Measurements from ENCODE around the gene SPATA17. TPM values are rescaled to one million over a fixed set of nuclear protein-coding genes. Genes with fewer than 3 reads are reported as not detected.

SPATA17 gene
- total RNA-seq, 1 experiment from 2014 or later = 3.0 TPM

DNA sequence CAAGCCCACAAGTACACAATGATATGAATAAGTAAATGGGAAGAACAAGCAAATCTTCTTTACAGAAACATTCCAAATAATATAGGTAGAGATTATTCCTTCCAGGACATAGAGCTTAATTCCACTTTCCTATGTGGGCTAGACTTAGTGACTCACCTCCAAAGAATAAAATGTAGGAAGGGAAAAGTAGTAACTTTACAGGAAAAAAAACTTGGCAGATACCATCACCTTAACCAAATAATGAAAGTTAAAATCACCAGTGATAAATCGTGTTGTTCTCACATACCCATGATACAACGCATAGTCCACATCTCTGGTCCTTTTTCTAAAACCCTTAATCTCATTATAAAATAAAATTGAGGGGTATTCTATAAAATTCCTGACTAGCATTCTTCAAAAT, 260.8 kb downstream of the SPATA17 start:
- H3K27ac Mint-ChIP-seq (ENCODE audit: unreplicated experiment) = no peak overlapping the region
- TF ChIP-seq, protein P1, sequence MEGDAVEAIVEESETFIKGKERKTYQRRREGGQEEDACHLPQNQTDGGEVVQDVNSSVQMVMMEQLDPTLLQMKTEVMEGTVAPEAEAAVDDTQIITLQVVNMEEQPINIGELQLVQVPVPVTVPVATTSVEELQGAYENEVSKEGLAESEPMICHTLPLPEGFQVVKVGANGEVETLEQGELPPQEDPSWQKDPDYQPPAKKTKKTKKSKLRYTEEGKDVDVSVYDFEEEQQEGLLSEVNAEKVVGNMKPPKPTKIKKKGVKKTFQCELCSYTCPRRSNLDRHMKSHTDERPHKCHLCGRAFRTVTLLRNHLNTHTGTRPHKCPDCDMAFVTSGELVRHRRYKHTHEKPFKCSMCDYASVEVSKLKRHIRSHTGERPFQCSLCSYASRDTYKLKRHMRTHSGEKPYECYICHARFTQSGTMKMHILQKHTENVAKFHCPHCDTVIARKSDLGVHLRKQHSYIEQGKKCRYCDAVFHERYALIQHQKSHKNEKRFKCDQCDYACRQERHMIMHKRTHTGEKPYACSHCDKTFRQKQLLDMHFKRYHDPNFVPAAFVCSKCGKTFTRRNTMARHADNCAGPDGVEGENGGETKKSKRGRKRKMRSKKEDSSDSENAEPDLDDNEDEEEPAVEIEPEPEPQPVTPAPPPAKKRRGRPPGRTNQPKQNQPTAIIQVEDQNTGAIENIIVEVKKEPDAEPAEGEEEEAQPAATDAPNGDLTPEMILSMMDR (IDR thresholded peaks at IDR 0.05; ENCODE audit: unreplicated experiment) = no peak
- H3K4me3 Mint-ChIP-seq (ENCODE audit: low read depth, unreplicated experiment) = no peak overlapping the region
- CTCF ChIA-PET = no interaction called here
- no peaks in the 10 kb centered on the region for H3K4me1 Mint-ChIP-seq (ENCODE audit: low read depth, unreplicated experiment)
- DNase-seq = no peak
- no peaks in the 10 kb centered on the region for H3K27me3 Mint-ChIP-seq (ENCODE audit: unreplicated experiment)
- H3K36me3 Mint-ChIP-seq (ENCODE audit: insufficient read depth, unreplicated experiment) = no peaks in the 10 kb centered on the region
- H3K9me3 Mint-ChIP-seq (ENCODE audit: low read depth, unreplicated experiment) = peaks cover 5% of the 10 kb centered on the region
- no TSS peak for BruUV-seq (replicated peaks)
- intact Hi-C loops (cut with micrococcal nuclease; ENCODE audit: unreplicated experiment) = loop anchor here (1.0 kb wide), 1 partner anchor 37 kb away; no protein-coding TSS in a partner anchor

DNA sequence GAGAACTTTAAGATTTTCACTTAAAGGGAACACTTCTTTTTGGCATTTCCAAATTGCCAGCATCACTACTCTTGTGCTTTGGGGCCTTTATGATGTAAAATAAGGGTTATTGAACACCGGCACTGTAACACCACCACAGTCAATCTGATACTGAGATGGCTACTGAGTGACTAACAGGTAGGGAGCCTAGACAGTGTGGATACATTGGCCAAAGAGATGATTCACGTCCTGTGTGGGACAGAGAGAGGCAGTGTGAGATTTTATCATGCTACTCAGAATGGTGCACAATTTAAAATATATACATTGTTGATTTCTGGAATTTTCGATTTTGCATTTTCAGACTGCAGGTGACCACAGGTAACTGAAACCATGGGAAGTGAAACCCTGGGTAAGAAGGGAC, 261.6 kb downstream of the SPATA17 start:
- CTCF ChIA-PET = no interaction called here
- intact Hi-C loops (cut with micrococcal nuclease; ENCODE audit: unreplicated experiment) = no loop called here
- H3K4me1 Mint-ChIP-seq (ENCODE audit: low read depth, unreplicated experiment) = no peaks in the 10 kb centered on the region
- DNase-seq = no peak
- H3K4me3 Mint-ChIP-seq (ENCODE audit: low read depth, unreplicated experiment) = no peak overlapping the region
- H3K36me3 Mint-ChIP-seq (ENCODE audit: insufficient read depth, unreplicated experiment) = no peaks in the 10 kb centered on the region
- no peaks in the 10 kb centered on the region for H3K27me3 Mint-ChIP-seq (ENCODE audit: unreplicated experiment)
- peaks cover 5% of the 10 kb centered on the region for H3K9me3 Mint-ChIP-seq (ENCODE audit: low read depth, unreplicated experiment)
- no TSS peak for BruUV-seq (replicated peaks)
- no peak overlapping the region for H3K27ac Mint-ChIP-seq (ENCODE audit: unreplicated experiment)
- TF ChIP-seq, protein P1 (IDR thresholded peaks at IDR 0.05; ENCODE audit: unreplicated experiment) = no peak

DNA sequence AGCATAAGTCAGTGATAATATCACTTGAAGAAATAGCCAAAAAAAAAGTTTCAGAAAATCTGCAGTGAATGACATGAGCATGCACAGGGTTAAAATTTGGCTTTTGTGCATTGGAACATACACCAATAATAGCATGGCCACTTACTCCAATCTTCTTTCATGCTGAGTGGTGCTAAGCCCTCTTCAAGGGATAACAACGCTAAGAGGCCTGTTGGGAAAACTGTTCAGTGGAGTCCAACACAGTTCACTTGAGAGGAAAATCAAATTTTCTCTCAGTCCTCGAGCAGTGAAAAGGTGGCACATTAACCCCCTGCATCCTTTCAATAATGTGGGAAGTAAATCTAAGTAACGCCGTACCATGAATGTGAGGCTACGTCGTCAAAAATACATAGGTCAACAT, 264.7 kb downstream of the SPATA17 start:
- CTCF ChIA-PET = no interaction called here
- no peaks in the 10 kb centered on the region for H3K27me3 Mint-ChIP-seq (ENCODE audit: unreplicated experiment)
- no peaks in the 10 kb centered on the region for H3K36me3 Mint-ChIP-seq (ENCODE audit: insufficient read depth, unreplicated experiment)
- no peak overlapping the region for H3K4me3 Mint-ChIP-seq (ENCODE audit: low read depth, unreplicated experiment)
- H3K4me1 Mint-ChIP-seq (ENCODE audit: low read depth, unreplicated experiment) = no peaks in the 10 kb centered on the region
- intact Hi-C loops (cut with micrococcal nuclease; ENCODE audit: unreplicated experiment) = no loop called here
- H3K27ac Mint-ChIP-seq (ENCODE audit: unreplicated experiment) = no peak overlapping the region
- H3K9me3 Mint-ChIP-seq (ENCODE audit: low read depth, unreplicated experiment) = peaks cover 1% of the 10 kb centered on the region
- no peak for DNase-seq
- TF ChIP-seq, protein P1 (IDR thresholded peaks at IDR 0.05; ENCODE audit: unreplicated experiment) = no peak
- BruUV-seq (replicated peaks) = no TSS peak

DNA sequence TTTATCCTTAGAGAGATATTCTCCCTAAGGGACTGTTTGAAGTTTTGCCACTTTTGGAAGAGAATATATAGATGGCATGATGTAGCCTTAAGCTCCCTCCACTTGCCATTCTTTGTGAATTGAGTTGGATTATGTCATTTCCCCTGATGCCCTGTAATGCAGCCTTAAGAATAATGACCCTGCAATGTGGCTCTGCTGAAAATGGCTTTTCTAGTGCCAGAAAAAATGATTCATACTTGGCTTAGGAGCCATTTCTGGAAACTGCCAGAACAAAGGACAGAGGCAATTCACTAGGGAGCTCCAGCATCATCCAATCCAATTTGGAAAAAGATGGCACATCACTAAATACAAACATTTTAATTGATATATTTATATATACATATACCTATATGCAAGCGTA, 265.3 kb downstream of the SPATA17 start:
- H3K4me1 Mint-ChIP-seq (ENCODE audit: low read depth, unreplicated experiment) = no peaks in the 10 kb centered on the region
- no peaks in the 10 kb centered on the region for H3K27me3 Mint-ChIP-seq (ENCODE audit: unreplicated experiment)
- H3K4me3 Mint-ChIP-seq (ENCODE audit: low read depth, unreplicated experiment) = no peak overlapping the region
- no peaks in the 10 kb centered on the region for H3K9me3 Mint-ChIP-seq (ENCODE audit: low read depth, unreplicated experiment)
- CTCF ChIA-PET = no interaction called here
- BruUV-seq (replicated peaks) = no TSS peak
- H3K36me3 Mint-ChIP-seq (ENCODE audit: insufficient read depth, unreplicated experiment) = no peaks in the 10 kb centered on the region
- no peak overlapping the region for H3K27ac Mint-ChIP-seq (ENCODE audit: unreplicated experiment)
- TF ChIP-seq, protein P1 (IDR thresholded peaks at IDR 0.05; ENCODE audit: unreplicated experiment) = no peak
- intact Hi-C loops (cut with micrococcal nuclease; ENCODE audit: unreplicated experiment) = no loop called here
- no peak for DNase-seq

Data from Calu3 (cell line).